SK-N-MC (cell line): Measurements from ENCODE around the gene RGS16.

Source experiments
- EZH2 ChIP-seq: fragments of 200-600 bp; sonication (generic); IDR thresholded peaks from one replicate; pipeline ENCODE4 v1.6.1; 2017; ENCODE audit warnings: antibody characterized with exemption
- POLR2AphosphoS5 ChIP-seq: IDR thresholded peaks from 2 replicates; pipeline ENCODE4 v1.6.1; 2012; ENCODE audit warnings: mild to moderate bottlenecking, low read depth, low read length, borderline replicate concordance

DNA sequence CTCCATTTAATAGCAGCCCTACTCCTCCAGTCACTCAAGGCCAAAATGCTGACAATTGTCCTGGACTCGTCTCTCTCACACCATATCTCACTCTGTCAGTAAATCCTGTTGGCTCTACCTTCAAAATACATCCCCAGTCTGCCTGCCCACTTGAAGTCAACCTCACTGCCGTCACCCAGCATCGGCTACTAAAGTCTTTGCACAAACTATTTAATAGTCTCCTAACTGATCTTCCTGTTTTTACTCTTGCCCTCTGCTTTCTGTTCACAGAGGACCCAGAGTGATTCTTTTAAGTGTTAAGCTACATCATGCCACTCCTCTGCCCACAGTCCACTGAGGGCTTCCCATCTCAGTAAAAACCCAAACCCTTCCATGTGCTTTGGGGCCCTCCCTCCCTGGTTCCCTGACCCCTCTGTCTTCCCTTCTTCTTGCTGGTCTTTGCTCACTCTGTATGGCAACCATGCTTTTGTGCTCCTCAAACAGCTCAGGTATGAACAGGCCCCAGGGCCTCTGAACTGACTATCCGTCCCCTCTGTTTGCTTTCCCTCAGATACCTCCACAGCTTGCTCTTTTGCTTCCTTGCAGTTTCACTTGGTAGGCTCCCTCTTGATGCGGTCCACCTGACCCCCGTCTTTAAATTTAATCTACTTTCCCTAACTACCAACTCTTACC is 34.1 kb downstream of the RGS16 start:
- no peak for TF ChIP-seq POLR2AphosphoS5
- no peak for TF ChIP-seq EZH2
